ENCODE results near the gene BRD3.
A peak's percentile ranks its signal among the peaks of the same experiment; 100 is the strongest.

BRD3 gene

GRCh38 chr9:134066526-134066912 is 1.3 kb downstream of the BRD3 start:
- peak; percentile 22 to 33 for DNase-seq

- peak; percentile 57 to 58 for DNase-seq
Measured at GRCh38 chr9:134065612-134066419, 2.0 kb downstream of the BRD3 start.

- DNase-seq = no peak
Measured at GRCh38 chr9:134064711-134065110, 3.1 kb downstream of the BRD3 start.

- no peak for DNase-seq
Measured at GRCh38 chr9:134063571-134064450, 4.0 kb downstream of the BRD3 start.

GRCh38 chr9:134063088-134063570 is 4.7 kb downstream of the BRD3 start:
- DNase-seq = no peak

GRCh38 chr9:134062461-134063087 is 5.3 kb downstream of the BRD3 start:
- DNase-seq = no peak

- no peak for DNase-seq
Measured at GRCh38 chr9:134061688-134062371, 6.0 kb downstream of the BRD3 start.

GRCh38 chr9:134061019-134061687 is 6.7 kb downstream of the BRD3 start:
- DNase-seq = no peak

GRCh38 chr9:134060546-134060945 is 7.3 kb downstream of the BRD3 start:
- DNase-seq = no peak

GRCh38 chr9:134059661-134060395 is 8.0 kb downstream of the BRD3 start:
- peak; percentile 62 to 63 for DNase-seq

- no peak for DNase-seq
Measured at GRCh38 chr9:134059188-134059641, 8.6 kb downstream of the BRD3 start.

- no peak for DNase-seq
Measured at GRCh38 chr9:134058716-134059115, 9.1 kb downstream of the BRD3 start.

GRCh38 chr9:134057751-134058701 is 9.8 kb downstream of the BRD3 start:
- no peak for DNase-seq

- no peak for DNase-seq
Measured at GRCh38 chr9:134057307-134057657, 10.5 kb downstream of the BRD3 start.

GRCh38 chr9:134056483-134057306 is 11.1 kb downstream of the BRD3 start:
- no peak for DNase-seq

GRCh38 chr9:134055981-134056461 is 11.8 kb downstream of the BRD3 start:
- no peak for DNase-seq

- no peak for DNase-seq
Measured at GRCh38 chr9:134054891-134055811, 12.7 kb downstream of the BRD3 start.

Measured in Kasumi-1 (cell line).